Measurements from ENCODE around the gene THY1.

GRCh38 chr11:119436711-119437110, 13.7 kb upstream of the THY1 start:
- no peak for TF ChIP-seq TARDBP (IDR thresholded peaks at IDR 0.05)
- TF ChIP-seq FOXM1 (IDR thresholded peaks at IDR 0.05; ENCODE audit: borderline replicate concordance) = no peak
